ENCODE measurements around the gene BNIP2.

GRCh38 chr15:59668556-59668955, 20.6 kb downstream of the BNIP2 start:
- TF ChIP-seq CTCF (IDR thresholded peaks at IDR 0.05; ENCODE audit: low read depth, low read length, missing input control) (no peak), JUND (IDR thresholded peaks at IDR 0.05) (no peak), RAD21 (IDR thresholded peaks at IDR 0.05) (no peak), SP1 (IDR thresholded peaks at IDR 0.05) (no peak), REST (IDR thresholded peaks at IDR 0.05) (no peak), FOXA1 (IDR thresholded peaks at IDR 0.05) (no peak), YY1 (IDR thresholded peaks at IDR 0.05) (no peak)

Data from liver (tissue), 3 donors.